SK-N-SH (cell line): ENCODE results near the gene CENPX. TPM values are rescaled to one million over a fixed set of nuclear protein-coding genes. Genes with fewer than 3 reads are reported as not detected.

ENCODE experiments used
- CTCF ChIA-PET: fragments of 300-600, 350-600 bp; formaldehyde crosslinking; extraction: SDS; loops from one replicate; lab custom pipeline; 2021; lab: Yijun Ruan, JAX
- POLR2A ChIA-PET: fragments of 350-600 bp; sonication (Branson Sonifier 250); formaldehyde crosslinking; extraction: SDS; loops from one replicate; lab custom pipeline; 2020; ENCODE audit warnings: antibody characterized with exemption, inconsistent platforms; lab: Yijun Ruan, JAX
- DNase-seq: peaks from one replicate; pipeline ENCODE4 v3.0.0; 2012
- H2AFZ ChIP-seq: fragments of 200-600 bp; sonication (generic); 2 replicates; pipeline ENCODE4 v1.8.1; 2016; ENCODE audit warnings: antibody characterized with exemption, mild to moderate bottlenecking, low read depth
- H3F3A ChIP-seq: fragments of 200-600 bp; sonication (generic); replicated peaks from 2 replicates; pipeline ENCODE3; 2016; ENCODE audit warnings: antibody characterized with exemption, mild to moderate bottlenecking; ENCODE audit not compliant: insufficient read depth
- H3K27ac ChIP-seq, 2 experiments: fragments of 200-500 bp in 1 of 2; fragments of 200-600 bp in 1 of 2; sonication (Bioruptor generic) in 1 of 2; sonication (generic), shearing (Covaris generic) in 1 of 2; 2 replicates each; pipeline versions ENCODE4 v1.5.1 to v1.6.1; 2014 to 2016; ENCODE audit warnings: low read depth in 2 of 2, inconsistent platforms in 1 of 2, low read length in 1 of 2, mild to moderate bottlenecking in 1 of 2, mixed read lengths in 1 of 2
- H3K27me3 ChIP-seq: fragments of 200-600 bp; sonication (generic), shearing (Covaris generic); 2 replicates; pipeline ENCODE4 v1.6.1; 2016; ENCODE audit warnings: mixed run types; ENCODE audit not compliant: insufficient read depth
- H3K36me3 ChIP-seq, 2 experiments: fragments of 200-500 bp in 1 of 2; fragments of 200-600 bp in 1 of 2; sonication (Bioruptor generic) in 1 of 2; sonication (generic) in 1 of 2; replicated peaks in 1 of 2; 2 replicates each; pipeline versions ENCODE3 to v1.5.1; 2014 to 2016; ENCODE audit warnings: low read length in 1 of 2, mild to moderate bottlenecking in 1 of 2; ENCODE audit not compliant: insufficient read depth in 2 of 2, control insufficient read depth in 1 of 2
- H3K4me1 ChIP-seq, 2 experiments: fragments of 200-500 bp in 1 of 2; fragments of 200-600 bp in 1 of 2; sonication (Bioruptor generic) in 1 of 2; sonication (generic), shearing (Covaris generic) in 1 of 2; 2 replicates each; pipeline versions ENCODE4 v1.5.1 to v1.6.1; 2014 to 2016; ENCODE audit warnings: low read depth in 1 of 2, low read length in 1 of 2, mixed run types in 1 of 2; ENCODE audit not compliant: insufficient read depth in 2 of 2, control insufficient read depth in 1 of 2
- H3K4me2 ChIP-seq: fragments of 200-600 bp; sonication (generic), shearing (Covaris generic); 2 replicates; pipeline ENCODE4 v1.6.1; 2017; ENCODE audit warnings: mixed run types
- H3K4me3 ChIP-seq, 2 experiments: fragments of 200-500 bp in 1 of 2; fragments of 200-600 bp in 1 of 2; sonication (Bioruptor generic) in 1 of 2; sonication (generic), shearing (Covaris generic) in 1 of 2; 2 replicates each; pipeline versions ENCODE4 v1.5.1 to v1.8.1; 2014 to 2016; ENCODE audit warnings: low read depth in 2 of 2, inconsistent platforms in 1 of 2, low read length in 1 of 2, mild to moderate bottlenecking in 1 of 2, mixed read lengths in 1 of 2, moderate library complexity in 1 of 2
- H3K79me2 ChIP-seq: fragments of 200-600 bp; sonication (generic); 2 replicates; pipeline ENCODE4 v1.8.1; 2017; ENCODE audit warnings: mild to moderate bottlenecking; ENCODE audit not compliant: insufficient read depth
- H3K9ac ChIP-seq: fragments of 200-600 bp; sonication (generic); 2 replicates; pipeline ENCODE4 v1.6.1; 2017; ENCODE audit warnings: mixed run types
- H3K9me2 ChIP-seq: fragments of 200-600 bp; sonication (generic); 2 replicates; pipeline ENCODE4 v1.6.1; 2017; ENCODE audit warnings: mixed run types
- H3K9me3 ChIP-seq: fragments of 200-600 bp; sonication (generic); 2 replicates; pipeline ENCODE4 v1.6.1; 2017; ENCODE audit warnings: mixed run types, mild to moderate bottlenecking, moderate library complexity
- H4K20me1 ChIP-seq: fragments of 200-600 bp; sonication (generic); 2 replicates; pipeline ENCODE4 v1.6.1; 2017; ENCODE audit warnings: mild to moderate bottlenecking, mixed run types; ENCODE audit not compliant: insufficient read depth
- CHD2 ChIP-seq: fragments of 150-350 bp; IDR thresholded peaks from 2 replicates; pipeline ENCODE4 v1.6.1; 2018; ENCODE audit warnings: low read length; ENCODE audit not compliant: partially characterized antibody
- EP300 ChIP-seq, 2 experiments: IDR thresholded peaks; 2 replicates each; pipeline versions ENCODE4 v1.4.0 to v1.6.1; 2012; ENCODE audit warnings: borderline replicate concordance in 1 of 2, low read depth in 1 of 2, low read length in 1 of 2
- EZH2phosphoT487 ChIP-seq: fragments of 200-600 bp; sonication (generic); IDR thresholded peaks from 2 replicates; pipeline ENCODE4 v1.6.1; 2017; ENCODE audit warnings: low read depth, mixed run types, mild to moderate bottlenecking, antibody characterized with exemption, moderate library complexity, borderline replicate concordance
- FOXJ3 ChIP-seq: sonication (generic); formaldehyde crosslinking; IDR thresholded peaks from 2 replicates; pipeline ENCODE4 v1.5.1; 2020; ENCODE audit warnings: mild to moderate bottlenecking, missing genetic modification reagents
- GABPA ChIP-seq: IDR thresholded peaks from 2 replicates; pipeline ENCODE4 v1.4.0; 2012; ENCODE audit warnings: low read depth, mild to moderate bottlenecking
- JUND ChIP-seq: IDR thresholded peaks from 2 replicates; pipeline ENCODE4 v1.4.0; 2012
- MEF2A ChIP-seq: IDR thresholded peaks from 2 replicates; pipeline ENCODE4 v1.4.0; 2012; ENCODE audit warnings: low read depth, borderline replicate concordance
- RCOR1 ChIP-seq: fragments of 150-350 bp; IDR thresholded peaks from 2 replicates; pipeline ENCODE4 v1.6.1; 2017; ENCODE audit warnings: antibody characterized with exemption, low read length
- RFX5 ChIP-seq: IDR thresholded peaks from 2 replicates; pipeline ENCODE4 v1.6.1; 2012; ENCODE audit warnings: mild to moderate bottlenecking, improper control_type of control experiment, low read length
- RXRA ChIP-seq: IDR thresholded peaks from 2 replicates; pipeline ENCODE4 v1.4.0; 2012; ENCODE audit warnings: low read depth, mild to moderate bottlenecking, borderline replicate concordance
- SIN3A ChIP-seq: IDR thresholded peaks from 2 replicates; pipeline ENCODE4 v1.6.1; 2012; ENCODE audit warnings: low read depth, mild to moderate bottlenecking, low read length, moderate library complexity, borderline replicate concordance
- SMC3 ChIP-seq: IDR thresholded peaks from 2 replicates; pipeline ENCODE4 v1.6.1; 2012; ENCODE audit warnings: low read depth, low read length, improper control_type of control experiment
- TCF12 ChIP-seq: IDR thresholded peaks from 2 replicates; pipeline ENCODE4 v1.4.0; 2012
- TEAD4 ChIP-seq: IDR thresholded peaks from 2 replicates; pipeline ENCODE4 v1.4.0; 2012; ENCODE audit warnings: mild to moderate bottlenecking, borderline replicate concordance; ENCODE audit not compliant: insufficient read depth
- WGBS: methylation state at CpG from one replicate; pipeline ENCODE4 v1.1.6; 2017; ENCODE audit warnings: low lambda C conversion rate; 5-methylcytosine and 5-hydroxymethylcytosine counted together
- polyA plus RNA-seq, 3 experiments: library from polyadenylated mRNA; depleted of rRNA; stranded (reverse); fragments of >200 nt; gene quantifications; 2 replicates each; pipeline ENCODE4 v1.2.3, GENCODE V29; 2012
- TF ChIP-seq, protein P1 (sequence below): IDR thresholded peaks from 2 replicates; pipeline ENCODE4 v1.6.1; 2012; ENCODE audit warnings: mild to moderate bottlenecking, low read depth, low read length, moderate library complexity
- TF ChIP-seq, protein P2 (sequence below): IDR thresholded peaks from 2 replicates; pipeline ENCODE4 v1.4.0; 2012; ENCODE audit warnings: low read depth, borderline replicate concordance
- TF ChIP-seq, protein P3 (sequence below): IDR thresholded peaks from 2 replicates; pipeline ENCODE4 v1.4.0; 2012; ENCODE audit warnings: low read depth, borderline replicate concordance
- TF ChIP-seq, protein P4 (sequence below): IDR thresholded peaks from 2 replicates; pipeline ENCODE4 v1.4.0; 2012; ENCODE audit warnings: low read depth

CENPX gene
- polyA plus RNA-seq, 1 of the 3 experiments (the other 2 are of a cell fraction), result 255 TPM

DNA sequence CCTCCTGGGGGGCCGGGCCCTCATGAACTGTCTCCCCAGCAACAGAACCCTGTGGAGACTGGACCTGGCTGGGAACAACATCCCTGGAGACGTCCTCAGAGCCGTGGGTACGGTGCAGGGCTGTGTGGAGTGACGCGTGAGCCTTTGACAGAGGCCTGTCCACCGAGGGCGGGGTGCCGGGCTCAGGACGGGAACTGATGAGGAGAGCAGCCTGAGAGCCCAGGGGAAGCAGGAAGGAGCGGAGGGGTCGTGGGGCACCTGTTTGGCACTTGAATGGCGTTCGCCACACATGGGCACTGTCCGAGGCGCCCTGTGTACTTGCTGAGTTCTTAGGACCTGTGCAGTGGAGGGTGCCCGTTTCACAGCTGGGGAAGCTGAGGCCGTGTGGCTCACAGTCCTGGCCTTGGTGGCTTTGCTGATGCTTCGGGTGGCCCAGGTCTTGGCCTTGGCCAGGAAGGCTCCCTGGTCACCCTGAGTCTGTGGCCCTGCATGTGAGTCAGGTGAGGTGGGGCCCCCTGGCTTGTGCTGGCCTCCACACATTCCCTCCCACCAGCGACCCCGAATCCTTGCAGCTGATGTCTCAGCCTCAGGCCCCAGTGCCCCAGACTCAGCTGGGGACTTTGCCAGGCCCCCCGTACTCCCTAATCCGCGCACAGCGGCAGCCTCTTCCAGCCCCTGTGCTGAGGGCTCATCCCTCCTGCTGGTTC, 2.9 kb upstream of the CENPX start:
- H3K79me2 ChIP-seq, result peaks cover 27% of the 10 kb centered on the region
- no peak overlapping the region for H2AFZ ChIP-seq
- no peak for DNase-seq
- H3F3A ChIP-seq, result peaks cover 30% of the 10 kb centered on the region
- H3K4me1 ChIP-seq, result peaks cover 18 to 39% of the 10 kb centered on the region in 2 experiments; a peak in 3 of 4 replicates
- POLR2A ChIA-PET, result interaction anchor here (0.7 kb wide), 1 partner anchor 58 kb away, joined by 3 read pairs; no protein-coding TSS in a partner anchor
- no peaks in the 10 kb centered on the region for H3K9me3 ChIP-seq
- no peak for TF ChIP-seq TCF12
- TF ChIP-seq TEAD4, result no peak
- no peak for TF ChIP-seq FOXJ3 (CRISPR knock-in tag)
- TF ChIP-seq RFX5, result no peak
- TF ChIP-seq, protein P1, sequence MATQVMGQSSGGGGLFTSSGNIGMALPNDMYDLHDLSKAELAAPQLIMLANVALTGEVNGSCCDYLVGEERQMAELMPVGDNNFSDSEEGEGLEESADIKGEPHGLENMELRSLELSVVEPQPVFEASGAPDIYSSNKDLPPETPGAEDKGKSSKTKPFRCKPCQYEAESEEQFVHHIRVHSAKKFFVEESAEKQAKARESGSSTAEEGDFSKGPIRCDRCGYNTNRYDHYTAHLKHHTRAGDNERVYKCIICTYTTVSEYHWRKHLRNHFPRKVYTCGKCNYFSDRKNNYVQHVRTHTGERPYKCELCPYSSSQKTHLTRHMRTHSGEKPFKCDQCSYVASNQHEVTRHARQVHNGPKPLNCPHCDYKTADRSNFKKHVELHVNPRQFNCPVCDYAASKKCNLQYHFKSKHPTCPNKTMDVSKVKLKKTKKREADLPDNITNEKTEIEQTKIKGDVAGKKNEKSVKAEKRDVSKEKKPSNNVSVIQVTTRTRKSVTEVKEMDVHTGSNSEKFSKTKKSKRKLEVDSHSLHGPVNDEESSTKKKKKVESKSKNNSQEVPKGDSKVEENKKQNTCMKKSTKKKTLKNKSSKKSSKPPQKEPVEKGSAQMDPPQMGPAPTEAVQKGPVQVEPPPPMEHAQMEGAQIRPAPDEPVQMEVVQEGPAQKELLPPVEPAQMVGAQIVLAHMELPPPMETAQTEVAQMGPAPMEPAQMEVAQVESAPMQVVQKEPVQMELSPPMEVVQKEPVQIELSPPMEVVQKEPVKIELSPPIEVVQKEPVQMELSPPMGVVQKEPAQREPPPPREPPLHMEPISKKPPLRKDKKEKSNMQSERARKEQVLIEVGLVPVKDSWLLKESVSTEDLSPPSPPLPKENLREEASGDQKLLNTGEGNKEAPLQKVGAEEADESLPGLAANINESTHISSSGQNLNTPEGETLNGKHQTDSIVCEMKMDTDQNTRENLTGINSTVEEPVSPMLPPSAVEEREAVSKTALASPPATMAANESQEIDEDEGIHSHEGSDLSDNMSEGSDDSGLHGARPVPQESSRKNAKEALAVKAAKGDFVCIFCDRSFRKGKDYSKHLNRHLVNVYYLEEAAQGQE, result no peak
- no peak for TF ChIP-seq JUND
- TF ChIP-seq, all 33 proteins: peak for 0
- Histone ChIP-seq H3K9ac (no peak overlapping the region), H3K4me2 (no peak overlapping the region), H3K27ac (no peak overlapping the region), H3K4me3 (no peak overlapping the region), H3K27me3 (no peaks in the 10 kb centered on the region), H3K36me3 (peaks cover 0 to 9% of the 10 kb centered on the region in 2 experiments), H4K20me1 (peaks cover 16% of the 10 kb centered on the region), H3K9me2 (no peaks in the 10 kb centered on the region)
- WGBS, result 96% methylated on average over 24 of the region's 25 CpGs
- CTCF ChIA-PET, result interaction anchor here (1.3 to 35.7 kb wide), 5 partner anchors 11 to 156 kb away, joined by 5 to 1216 read pairs (median 43); partner anchors contain the start of genes DCXR and NOTUM

DNA sequence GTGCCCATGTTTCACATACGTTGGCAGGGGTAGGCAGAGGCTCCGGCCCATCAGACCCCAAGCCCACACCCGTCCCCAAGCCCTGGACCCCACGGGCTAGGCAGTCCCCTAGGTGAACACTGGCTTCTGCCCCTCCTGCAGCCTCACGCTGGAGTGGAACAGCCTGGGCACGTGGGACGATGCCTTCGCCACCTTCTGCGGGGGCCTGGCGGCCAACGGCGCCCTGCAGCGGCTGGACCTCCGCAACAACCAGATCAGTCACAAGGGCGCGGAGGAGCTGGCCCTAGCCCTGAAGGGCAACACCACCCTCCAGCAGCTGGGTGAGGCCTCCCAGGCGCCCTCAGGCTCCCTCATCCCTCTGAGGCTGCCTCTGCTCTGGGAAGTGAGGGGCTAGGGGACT, 2.2 kb upstream of the CENPX start:
- ChIA-PET CTCF (interaction anchor here (1.4 to 35.7 kb wide), 6 partner anchors 12 to 156 kb away, joined by 3 to 1216 read pairs (median 56); partner anchors contain the start of genes DCXR and NOTUM), POLR2A (interaction anchor here (4.2 kb wide), 1 partner anchor 65 kb away, joined by 41 read pairs; the partner anchor contains the start of gene NOTUM)
- Histone ChIP-seq H3K9me3 (no peaks in the 10 kb centered on the region), H2AFZ (no peak overlapping the region), H3K4me2 (no peak overlapping the region), H3K27me3 (no peaks in the 10 kb centered on the region), H3K36me3 (peaks cover 0 to 9% of the 10 kb centered on the region in 2 experiments), H3K27ac (no peak overlapping the region), H3K79me2 (peaks cover 30% of the 10 kb centered on the region), H3K4me1 (peaks cover 18 to 39% of the 10 kb centered on the region in 2 experiments; a peak in 3 of 4 replicates), H3K4me3 (no peak overlapping the region), H3K9ac (no peak overlapping the region), H4K20me1 (peaks cover 19% of the 10 kb centered on the region), H3F3A (peaks cover 32% of the 10 kb centered on the region), H3K9me2 (no peaks in the 10 kb centered on the region)
- DNase-seq, result no peak
- TF ChIP-seq, protein P2, sequence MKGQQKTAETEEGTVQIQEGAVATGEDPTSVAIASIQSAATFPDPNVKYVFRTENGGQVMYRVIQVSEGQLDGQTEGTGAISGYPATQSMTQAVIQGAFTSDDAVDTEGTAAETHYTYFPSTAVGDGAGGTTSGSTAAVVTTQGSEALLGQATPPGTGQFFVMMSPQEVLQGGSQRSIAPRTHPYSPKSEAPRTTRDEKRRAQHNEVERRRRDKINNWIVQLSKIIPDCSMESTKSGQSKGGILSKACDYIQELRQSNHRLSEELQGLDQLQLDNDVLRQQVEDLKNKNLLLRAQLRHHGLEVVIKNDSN, result no peak
- TF ChIP-seq RXRA (no peak), TCF12 (no peak), EP300 (IDR thresholded peaks at IDR 0.05; ENCODE audit: borderline replicate concordance in 1 of 2, low read depth in 1 of 2, low read length in 1 of 2) (no peak), SIN3A (no peak), RCOR1 (no peak), CHD2 (no peak), EZH2phosphoT487 (no peak), JUND (no peak), GABPA (no peak), MEF2A (no peak), SMC3 (no peak)
- TF ChIP-seq, protein P3, sequence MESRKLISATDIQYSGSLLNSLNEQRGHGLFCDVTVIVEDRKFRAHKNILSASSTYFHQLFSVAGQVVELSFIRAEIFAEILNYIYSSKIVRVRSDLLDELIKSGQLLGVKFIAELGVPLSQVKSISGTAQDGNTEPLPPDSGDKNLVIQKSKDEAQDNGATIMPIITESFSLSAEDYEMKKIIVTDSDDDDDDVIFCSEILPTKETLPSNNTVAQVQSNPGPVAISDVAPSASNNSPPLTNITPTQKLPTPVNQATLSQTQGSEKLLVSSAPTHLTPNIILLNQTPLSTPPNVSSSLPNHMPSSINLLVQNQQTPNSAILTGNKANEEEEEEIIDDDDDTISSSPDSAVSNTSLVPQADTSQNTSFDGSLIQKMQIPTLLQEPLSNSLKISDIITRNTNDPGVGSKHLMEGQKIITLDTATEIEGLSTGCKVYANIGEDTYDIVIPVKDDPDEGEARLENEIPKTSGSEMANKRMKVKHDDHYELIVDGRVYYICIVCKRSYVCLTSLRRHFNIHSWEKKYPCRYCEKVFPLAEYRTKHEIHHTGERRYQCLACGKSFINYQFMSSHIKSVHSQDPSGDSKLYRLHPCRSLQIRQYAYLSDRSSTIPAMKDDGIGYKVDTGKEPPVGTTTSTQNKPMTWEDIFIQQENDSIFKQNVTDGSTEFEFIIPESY, result no peak
- TF ChIP-seq, protein P4, sequence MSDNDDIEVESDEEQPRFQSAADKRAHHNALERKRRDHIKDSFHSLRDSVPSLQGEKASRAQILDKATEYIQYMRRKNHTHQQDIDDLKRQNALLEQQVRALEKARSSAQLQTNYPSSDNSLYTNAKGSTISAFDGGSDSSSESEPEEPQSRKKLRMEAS, result no peak
- 97% methylated on average over 17 of the region's 17 CpGs for WGBS
